Activated effector memory CD4-positive, alpha-beta T cell treated with anti-CD3 and anti-CD28 coated beads, Interleukin-2, amount 50 U/mL, for 16 hours (primary cell): ENCODE results near the gene VAPB.
A peak's percentile ranks its signal among the peaks of the same experiment; 100 is the strongest.
"Not testable (repeated sequence)": the region's sequence is repeated elsewhere in the genome, so short reads cannot be mapped to it uniquely, and the experiment has no call there.

Experiments
- DNase-seq: peaks from one replicate; pipeline ENCODE4 v3.0.0-alpha.2; 2020

Gene VAPB, protein sequence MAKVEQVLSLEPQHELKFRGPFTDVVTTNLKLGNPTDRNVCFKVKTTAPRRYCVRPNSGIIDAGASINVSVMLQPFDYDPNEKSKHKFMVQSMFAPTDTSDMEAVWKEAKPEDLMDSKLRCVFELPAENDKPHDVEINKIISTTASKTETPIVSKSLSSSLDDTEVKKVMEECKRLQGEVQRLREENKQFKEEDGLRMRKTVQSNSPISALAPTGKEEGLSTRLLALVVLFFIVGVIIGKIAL

DNA sequence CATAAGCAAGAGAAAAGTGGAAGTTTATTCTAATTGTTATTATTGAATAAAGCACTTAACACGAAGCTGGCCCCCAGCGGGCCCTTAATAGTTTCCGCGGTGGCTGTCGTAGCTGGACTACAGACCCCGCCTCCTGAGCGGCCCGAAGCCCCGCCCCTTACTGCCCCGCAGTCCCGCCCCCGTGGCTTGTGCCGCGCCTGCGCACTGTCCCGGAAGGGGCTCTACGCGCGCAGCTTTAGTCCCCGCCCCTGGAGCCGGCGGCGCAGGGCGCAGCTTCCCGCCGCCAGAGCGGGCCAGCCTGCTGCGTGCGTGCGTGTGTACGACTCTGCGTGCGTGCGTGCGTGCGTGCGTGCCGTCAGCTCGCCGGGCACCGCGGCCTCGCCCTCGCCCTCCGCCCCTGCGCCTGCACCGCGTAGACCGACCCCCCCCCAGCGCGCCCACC lies at the start of gene VAPB:
VAPB (plus strand) TSS at position 348 of the 442 bp plus-strand sequence. CDS start 231 bp downstream, outside the sequence.
- DNase-seq: peak; percentile 99

DNA sequence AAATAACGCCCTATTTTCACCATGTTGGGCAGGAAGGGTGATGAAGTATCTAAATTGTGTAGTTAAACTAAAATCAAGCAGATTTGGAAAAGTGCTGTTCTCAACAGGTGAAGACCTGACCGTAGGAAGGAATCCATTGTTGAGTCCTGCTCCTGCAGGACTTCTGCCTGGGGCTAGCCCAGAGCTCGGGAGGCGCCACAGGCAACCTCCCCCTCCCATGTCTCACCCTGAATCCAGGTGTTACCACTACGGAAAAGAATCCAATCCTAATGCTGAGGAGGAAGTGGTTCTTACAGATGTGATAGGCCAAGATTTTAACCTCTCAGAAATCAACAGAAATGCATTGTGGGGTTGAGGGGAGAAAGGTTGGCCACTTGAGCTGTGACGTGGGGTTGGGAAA lies 49.3 kb upstream of the VAPB start:
- no peak for DNase-seq

- DNase-seq: no peak
Measured at GRCh38 chr20:58340151-58340550, 48.9 kb upstream of the VAPB start.

DNA sequence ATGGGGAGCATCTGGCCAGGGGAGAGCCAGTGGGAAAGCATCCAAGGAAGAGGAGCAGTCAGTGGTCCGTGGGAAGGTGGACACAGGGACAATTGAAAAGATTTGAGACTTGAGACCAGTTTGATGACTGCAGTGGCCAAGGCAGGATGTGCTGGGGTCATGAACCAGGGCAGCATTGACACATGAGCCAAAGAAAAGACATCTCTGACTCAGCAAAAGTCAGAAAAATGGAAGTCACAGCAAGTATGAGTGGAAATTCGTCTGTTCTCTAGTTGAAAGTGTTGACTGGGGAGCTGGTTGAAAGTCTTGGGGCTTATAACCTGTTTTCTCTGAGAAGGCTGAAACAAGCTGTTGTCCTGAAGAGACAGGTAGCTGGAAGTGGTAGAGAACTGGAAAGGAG lies 48.2 kb upstream of the VAPB start:
- no peak for DNase-seq

GRCh38 chr20:58342104-58342945 lies 46.7 kb upstream of the VAPB start:
- DNase-seq: no peak

DNA sequence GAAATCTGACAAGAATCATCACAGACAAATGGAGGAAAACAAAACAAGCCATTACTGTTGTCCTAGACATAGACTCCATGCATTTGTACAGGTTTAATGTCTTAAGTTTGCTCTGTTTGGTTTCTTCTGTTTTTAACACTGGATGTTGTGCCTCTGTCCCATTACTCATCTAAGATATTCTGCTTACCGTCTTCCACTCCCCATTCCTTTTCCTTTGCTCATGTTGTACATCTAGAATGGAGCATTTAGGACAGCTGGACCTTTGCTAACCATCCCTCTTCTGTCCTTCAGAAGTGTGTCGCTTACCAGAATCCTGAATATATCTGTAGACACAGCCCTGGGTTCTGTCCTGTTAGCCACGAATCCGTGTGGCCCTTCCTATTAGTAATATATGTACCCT lies 44.3 kb upstream of the VAPB start:
- DNase-seq: no peak

DNA sequence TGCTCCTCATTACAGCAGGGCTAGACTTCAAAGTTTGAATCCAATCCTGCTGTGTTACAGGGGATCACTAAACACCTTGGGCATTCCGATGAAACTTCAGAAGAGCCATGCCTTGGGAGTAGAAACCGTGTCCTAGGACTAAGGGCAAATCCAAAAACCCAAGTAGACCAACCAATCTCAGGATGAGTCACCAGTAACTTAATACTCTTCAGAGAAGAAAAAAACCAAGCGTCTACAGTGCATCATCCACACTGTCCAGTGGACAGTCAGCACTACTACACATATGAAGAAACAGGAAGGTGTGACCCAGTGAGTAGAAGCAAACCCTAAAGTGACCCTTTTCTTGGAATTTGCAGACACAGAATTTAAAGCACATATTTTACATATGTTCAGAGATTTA lies 39.5 kb upstream of the VAPB start:
- no peak for DNase-seq

- DNase-seq: no peak
Measured at GRCh38 chr20:58352468-58352867, 36.6 kb upstream of the VAPB start.

DNA sequence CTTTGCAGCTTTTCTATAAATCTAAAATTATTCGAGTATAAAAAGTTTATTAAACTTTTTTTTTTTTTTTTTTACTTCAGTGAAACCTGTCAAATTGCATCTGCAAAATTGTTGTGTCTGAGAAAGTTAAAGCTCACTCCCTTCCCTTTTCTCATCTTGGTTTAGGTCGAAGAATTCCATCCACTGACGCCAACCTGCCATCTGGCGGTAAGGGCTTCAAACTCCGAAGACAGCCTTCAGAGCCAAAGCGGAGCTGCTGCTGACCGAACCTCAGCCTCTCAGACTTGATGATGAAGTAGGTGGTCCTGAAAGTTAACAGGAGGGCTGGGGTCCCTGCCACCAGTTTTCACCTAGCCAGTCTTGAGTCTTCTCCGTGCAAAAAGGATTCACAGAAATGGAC lies 29.6 kb upstream of the VAPB start:
- no peak for DNase-seq

GRCh38 chr20:58360936-58361335 lies 28.1 kb upstream of the VAPB start:
- no peak for DNase-seq

DNA sequence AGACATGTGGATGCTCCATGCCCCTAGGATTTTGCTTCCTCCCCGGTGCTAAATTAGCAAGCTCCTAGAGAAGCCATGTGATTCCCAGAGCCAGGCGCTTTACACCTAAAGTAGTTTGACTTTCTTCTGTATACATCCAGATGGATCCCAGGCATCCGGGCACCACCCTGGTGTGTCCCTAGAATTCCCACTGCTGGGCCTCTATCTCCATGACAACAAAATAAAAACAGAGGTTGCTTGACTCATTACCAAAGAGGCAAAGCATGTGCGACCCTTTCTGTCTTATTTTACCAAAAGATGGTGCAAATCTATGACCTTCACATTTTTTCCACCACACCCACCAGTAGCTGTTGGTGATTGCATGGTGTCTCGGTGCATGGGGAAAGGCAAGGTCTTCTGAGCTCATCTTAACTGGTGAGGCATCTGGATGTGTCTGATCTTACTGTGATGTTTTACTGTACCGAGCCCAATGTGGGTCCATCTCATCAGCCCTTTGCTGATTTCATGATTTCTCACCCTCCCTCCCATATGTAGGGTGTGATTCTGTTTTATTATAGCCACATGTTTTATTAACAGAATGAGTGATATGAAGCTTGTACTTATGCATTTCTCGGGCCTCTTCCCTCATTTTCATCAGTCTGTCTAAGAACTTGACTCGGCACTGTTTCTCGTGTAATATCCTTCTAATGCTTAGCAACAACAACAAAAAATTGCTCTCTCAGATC lies 27.4 kb upstream of the VAPB start:
- DNase-seq: no peak

- no peak for DNase-seq
Measured at GRCh38 chr20:58362206-58362516, 26.9 kb upstream of the VAPB start.

GRCh38 chr20:58362970-58363369 lies 26.1 kb upstream of the VAPB start:
- DNase-seq: no peak

DNA sequence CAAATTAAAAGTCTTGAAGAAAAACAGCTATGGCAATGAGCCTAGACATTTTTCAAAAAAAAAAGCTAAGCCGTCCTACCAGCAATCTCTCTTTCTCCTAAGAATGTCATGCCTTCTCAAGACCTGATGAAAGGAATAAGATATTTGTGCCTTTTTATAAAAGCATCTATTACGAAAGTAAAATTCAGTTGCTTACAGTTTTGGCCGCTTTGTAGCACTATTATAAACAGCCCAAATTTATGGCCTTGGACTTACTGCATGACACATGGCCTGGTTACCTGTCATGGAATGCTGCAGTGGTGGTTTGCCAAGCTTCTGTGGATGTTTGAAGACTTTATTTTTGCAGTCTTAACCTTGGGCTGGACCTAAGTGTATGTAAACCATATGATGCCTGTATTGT lies 22.2 kb upstream of the VAPB start:
- DNase-seq: no peak

DNA sequence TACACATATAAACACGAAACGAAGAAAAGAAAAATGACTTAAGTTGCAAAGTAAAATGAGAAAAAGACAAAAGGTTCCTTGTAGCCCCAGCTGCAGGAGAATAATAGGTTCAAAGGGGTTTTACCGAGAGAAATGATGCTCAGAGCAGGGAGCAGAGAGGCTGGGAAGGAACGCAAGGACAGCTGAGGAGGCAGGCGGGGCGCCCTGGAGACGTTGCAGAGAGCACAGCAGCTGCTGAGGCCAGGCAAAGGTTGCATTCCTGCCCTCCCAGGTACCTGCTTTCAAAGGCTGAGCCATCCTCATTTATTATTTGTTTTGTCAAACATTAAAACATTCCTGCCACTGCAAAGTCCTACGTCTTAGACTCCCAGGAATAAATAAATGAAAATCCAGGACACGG lies 16.2 kb upstream of the VAPB start:
- no peak for DNase-seq

- DNase-seq: not testable (repeated sequence)
Measured at GRCh38 chr20:58373296-58373695, 15.7 kb upstream of the VAPB start.

DNA sequence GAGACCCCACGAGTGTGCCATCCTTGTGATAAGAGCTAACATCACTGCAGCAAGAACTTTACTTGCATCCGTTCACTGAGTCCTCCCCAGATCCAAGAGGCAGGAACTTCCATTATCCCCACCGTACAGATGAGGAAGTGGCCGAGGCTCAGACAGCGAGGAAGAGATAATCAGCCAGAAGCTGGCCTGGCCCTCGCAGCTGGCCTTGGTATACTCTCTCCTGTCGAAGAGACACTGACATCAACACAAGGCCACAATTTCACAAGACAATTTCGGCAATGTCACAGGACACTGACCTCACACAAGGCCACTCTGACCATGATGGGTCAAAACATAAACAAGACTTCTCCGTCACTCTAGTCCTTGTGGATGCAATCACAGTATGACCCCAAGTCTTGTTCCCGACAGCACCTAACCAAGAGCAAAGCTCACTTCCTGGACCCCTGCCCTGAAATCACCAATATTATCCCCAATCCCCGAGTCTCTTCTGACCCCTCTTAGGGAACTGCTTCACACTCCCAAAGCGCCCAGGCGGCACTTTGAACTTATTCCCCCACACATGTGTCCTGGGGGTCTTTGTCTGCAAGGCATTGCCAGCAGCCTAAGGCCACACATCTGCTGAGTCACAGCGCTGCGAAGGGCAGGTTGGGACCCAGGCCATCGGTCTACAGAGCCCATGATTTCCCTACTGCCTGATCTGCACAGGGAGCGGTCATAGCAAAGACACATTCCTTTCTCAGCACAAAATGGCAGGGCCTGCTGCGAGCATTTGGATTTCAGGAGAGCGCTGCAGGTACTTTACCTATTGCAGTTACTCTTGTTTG lies 14.8 kb upstream of the VAPB start:
- DNase-seq: no peak

DNA sequence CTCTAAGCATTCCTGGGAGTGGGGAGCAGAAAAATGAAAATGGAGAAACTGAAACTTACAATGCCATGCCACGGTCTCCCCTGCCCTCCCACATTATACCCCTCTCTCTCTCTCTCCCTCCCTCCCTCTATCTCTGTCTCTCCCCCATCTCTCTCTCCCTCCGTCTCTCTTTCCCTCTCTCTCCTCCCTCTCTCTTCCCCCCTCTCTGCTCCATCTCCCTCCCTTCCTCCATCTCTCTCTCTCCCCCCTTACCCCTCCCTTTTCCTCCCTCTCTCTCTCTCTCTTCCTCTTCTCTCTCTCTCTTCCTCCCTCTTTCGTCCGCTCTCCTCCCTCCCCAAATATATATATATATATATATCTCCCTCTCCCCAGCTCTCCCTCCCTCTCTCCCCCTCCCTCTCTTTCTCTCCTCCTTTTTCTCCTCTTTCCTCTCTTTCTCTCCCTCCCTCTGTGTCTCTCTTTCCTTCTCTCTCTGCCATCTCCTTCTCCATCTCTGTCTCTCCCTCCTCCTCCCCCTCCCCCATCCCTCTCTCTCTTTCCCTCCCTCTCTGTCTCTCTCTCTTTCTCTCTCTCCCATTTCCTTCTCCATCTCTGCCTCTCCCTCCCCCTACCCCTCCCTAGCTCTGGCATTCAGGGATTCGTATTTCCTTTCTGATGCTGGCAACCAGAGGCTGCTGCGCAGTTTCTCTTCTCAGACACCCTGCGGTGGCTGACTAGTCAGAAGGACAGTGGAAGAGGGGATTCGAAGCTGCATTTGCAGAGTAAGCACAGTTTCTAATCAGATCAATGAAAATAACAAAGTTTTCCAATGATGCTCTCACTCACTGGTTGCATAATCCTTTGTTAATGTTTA lies 13.9 kb upstream of the VAPB start:
- no peak for DNase-seq

- no peak for DNase-seq
Measured at GRCh38 chr20:58375759-58376352, 13.2 kb upstream of the VAPB start.

GRCh38 chr20:58377017-58377416 lies 12.0 kb upstream of the VAPB start:
- DNase-seq: no peak

DNA sequence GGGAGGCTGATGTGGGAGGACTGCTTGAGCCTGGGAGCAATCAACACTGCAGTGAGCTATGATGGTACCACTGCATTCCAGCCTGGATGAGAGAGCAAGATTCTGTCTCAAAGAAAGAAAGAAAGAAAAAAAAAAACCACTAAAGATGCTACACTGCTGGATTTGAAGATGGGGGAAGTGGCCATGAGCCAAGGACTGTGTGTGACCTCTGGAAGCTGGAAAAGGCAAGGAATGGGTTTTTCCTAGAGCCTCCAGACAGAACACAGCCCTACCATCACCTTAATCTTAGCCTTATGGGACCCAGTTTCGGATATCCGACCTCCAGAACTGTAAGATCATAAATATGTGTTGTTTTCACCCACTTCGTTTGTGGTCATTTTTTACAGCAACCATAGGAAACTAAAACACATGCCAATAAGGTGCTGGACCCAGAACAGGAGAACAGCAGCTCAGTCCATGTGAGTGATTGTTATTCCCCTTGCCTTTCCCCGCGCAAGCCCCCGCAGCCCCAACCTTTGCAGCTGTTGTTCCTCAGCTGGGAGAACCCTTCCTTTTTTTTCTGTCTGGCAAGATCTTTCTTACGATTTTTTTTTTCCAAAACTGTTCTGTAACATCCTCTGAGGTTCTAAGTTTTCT lies 11.1 kb upstream of the VAPB start:
- DNase-seq: no peak
